ENCODE data around the gene SLC46A1.

Gene SLC46A1

GRCh38 chr17:28427371-28427770 is 21.4 kb upstream of the SLC46A1 start:
- no peak overlapping the region for H2BK120ac ChIP-seq (ENCODE audit: low read depth, low read length)
- H3K9me3 ChIP-seq (replicated peaks in 1 of 2; ENCODE audit: control insufficient read depth in 2 of 2, insufficient read depth in 1 of 2, low read depth in 1 of 2, low read length in 2 of 2), result no peaks in the 10 kb centered on the region
- no peak overlapping the region for H3K18ac ChIP-seq (ENCODE audit: low read length)
- no peak overlapping the region for H3K9ac ChIP-seq (ENCODE audit: low read depth, low read length, poor library complexity)
- DNase-seq (ENCODE audit: low spot score), result no peak
- H2AK5ac ChIP-seq (ENCODE audit: low read depth, low read length), result no peak overlapping the region
- H2AFZ ChIP-seq (ENCODE audit: low read length), result no peak overlapping the region
- H3K36me3 ChIP-seq (replicated peaks in 1 of 2; ENCODE audit: control insufficient read depth in 2 of 2, insufficient read depth in 2 of 2, low read length in 2 of 2), result no peaks in the 10 kb centered on the region
- H2BK15ac ChIP-seq (ENCODE audit: low read length), result no peak overlapping the region
- H3K27ac ChIP-seq (replicated peaks; ENCODE audit: low read length), result no peak overlapping the region
- no peak overlapping the region for H2BK5ac ChIP-seq (ENCODE audit: low read length)
- no peak overlapping the region for H3K14ac ChIP-seq (ENCODE audit: low read length)
- H3K4me3 ChIP-seq (ENCODE audit: low read length in 2 of 2), result no peak overlapping the region
- no peak overlapping the region for H4K8ac ChIP-seq (ENCODE audit: low read depth, low read length)
- peaks cover 0 to 11% (median 0%) of the 10 kb centered on the region in 3 experiments for H3K27me3 ChIP-seq (ENCODE audit: control insufficient read depth in 3 of 3, insufficient read depth in 3 of 3, low read depth in 1 of 3, low read length in 3 of 3)
- no peak overlapping the region for H4K91ac ChIP-seq (ENCODE audit: low read depth, low read length, poor library complexity)
- no CpG with 5 or more reads among the region's 5 CpGs for WGBS, 2 donors (ENCODE audit: extremely low coverage in 2 of 2, insufficient read length in 2 of 2, insufficient replicate concordance in 1 of 2)
- no peak overlapping the region for H3K4ac ChIP-seq (ENCODE audit: low read length)
- peaks cover 5 to 6% of the 10 kb centered on the region in 2 donors for H3K4me1 ChIP-seq (ENCODE audit: control insufficient read depth in 2 of 2, insufficient read depth in 1 of 2, low read depth in 1 of 2, low read length in 2 of 2)
- no peak overlapping the region for H3K23ac ChIP-seq (ENCODE audit: low read depth, low read length, poor library complexity)
- H2BK12ac ChIP-seq (ENCODE audit: low read length), result no peak overlapping the region
- no peak overlapping the region for H3K4me2 ChIP-seq (ENCODE audit: insufficient read depth, low read length, poor library complexity, severe bottlenecking)
- no peaks in the 10 kb centered on the region for H3K79me1 ChIP-seq (ENCODE audit: low read depth, low read length)

- H3K14ac ChIP-seq (ENCODE audit: low read length), result no peak overlapping the region
- H2BK5ac ChIP-seq (ENCODE audit: low read length), result no peak overlapping the region
- peak overlapping the region; percentile 54 for H2AK5ac ChIP-seq (ENCODE audit: low read depth, low read length)
- H2BK15ac ChIP-seq (ENCODE audit: low read length), result no peak overlapping the region
- H3K36me3 ChIP-seq (replicated peaks in 1 of 2; ENCODE audit: control insufficient read depth in 2 of 2, insufficient read depth in 2 of 2, low read length in 2 of 2), result no peaks in the 10 kb centered on the region
- DNase-seq (ENCODE audit: low spot score), result no peak
- peaks cover 0 to 11% (median 0%) of the 10 kb centered on the region in 3 experiments for H3K27me3 ChIP-seq (ENCODE audit: control insufficient read depth in 3 of 3, insufficient read depth in 3 of 3, low read depth in 1 of 3, low read length in 3 of 3)
- H2AFZ ChIP-seq (ENCODE audit: low read length), result no peak overlapping the region
- H3K27ac ChIP-seq (replicated peaks; ENCODE audit: low read length), result no peak overlapping the region
- H4K8ac ChIP-seq (ENCODE audit: low read depth, low read length), result no peak overlapping the region
- H3K18ac ChIP-seq (ENCODE audit: low read length), result no peak overlapping the region
- H3K4me2 ChIP-seq (ENCODE audit: insufficient read depth, low read length, poor library complexity, severe bottlenecking), result no peak overlapping the region
- no peak overlapping the region for H2BK12ac ChIP-seq (ENCODE audit: low read length)
- H3K4me3 ChIP-seq (ENCODE audit: low read length in 2 of 2), result no peak overlapping the region
- H3K4me1 ChIP-seq (ENCODE audit: control insufficient read depth in 2 of 2, insufficient read depth in 1 of 2, low read depth in 1 of 2, low read length in 2 of 2), result peaks cover 5 to 6% of the 10 kb centered on the region in 2 donors
- no peak overlapping the region for H3K9ac ChIP-seq (ENCODE audit: low read depth, low read length, poor library complexity)
- H3K4ac ChIP-seq (ENCODE audit: low read length), result no peak overlapping the region
- no CpG with 5 or more reads among the region's 9 CpGs for WGBS, 2 donors (ENCODE audit: extremely low coverage in 2 of 2, insufficient read length in 2 of 2, insufficient replicate concordance in 1 of 2)
- H3K23ac ChIP-seq (ENCODE audit: low read depth, low read length, poor library complexity), result no peak overlapping the region
- H2BK120ac ChIP-seq (ENCODE audit: low read depth, low read length), result no peak overlapping the region
- H3K9me3 ChIP-seq (replicated peaks in 1 of 2; ENCODE audit: control insufficient read depth in 2 of 2, insufficient read depth in 1 of 2, low read depth in 1 of 2, low read length in 2 of 2), result no peaks in the 10 kb centered on the region
- no peak overlapping the region for H4K91ac ChIP-seq (ENCODE audit: low read depth, low read length, poor library complexity)
- no peaks in the 10 kb centered on the region for H3K79me1 ChIP-seq (ENCODE audit: low read depth, low read length)
Measured at GRCh38 chr17:28426081-28426519, 20.1 kb upstream of the SLC46A1 start.

DNA sequence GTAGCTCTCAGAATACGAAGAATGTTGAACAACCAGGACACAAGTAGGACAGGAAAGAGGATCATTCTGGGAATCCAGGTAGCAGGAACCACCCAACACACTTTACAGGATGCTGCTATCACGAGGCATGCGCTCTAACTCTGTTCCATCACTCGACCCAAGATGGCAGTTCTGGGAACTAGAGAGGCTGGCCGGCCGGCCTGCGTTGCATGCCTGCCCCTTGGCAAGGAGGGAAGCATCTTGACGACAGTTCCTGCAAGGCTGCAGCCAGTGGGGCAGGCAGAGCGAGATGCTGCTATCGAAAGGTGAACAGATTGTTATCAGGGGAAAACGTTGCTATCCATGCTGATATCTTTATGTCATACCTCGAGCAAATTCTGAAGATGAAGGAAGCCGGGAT is 19.2 kb upstream of the SLC46A1 start:
- Histone ChIP-seq H3K27ac (replicated peaks; ENCODE audit: low read length) (no peak overlapping the region), H3K18ac (ENCODE audit: low read length) (no peak overlapping the region), H3K23ac (ENCODE audit: low read depth, low read length, poor library complexity) (no peak overlapping the region), H2BK5ac (ENCODE audit: low read length) (no peak overlapping the region), H3K14ac (ENCODE audit: low read length) (no peak overlapping the region), H3K27me3 (ENCODE audit: control insufficient read depth in 3 of 3, insufficient read depth in 3 of 3, low read depth in 1 of 3, low read length in 3 of 3) (peaks cover 0 to 14% (median 0%) of the 10 kb centered on the region in 3 experiments), H2AK5ac (ENCODE audit: low read depth, low read length) (no peak overlapping the region), H3K4me2 (ENCODE audit: insufficient read depth, low read length, poor library complexity, severe bottlenecking) (no peak overlapping the region), H2AFZ (ENCODE audit: low read length) (no peak overlapping the region), H4K8ac (ENCODE audit: low read depth, low read length) (no peak overlapping the region), H3K4me3 (ENCODE audit: low read length in 2 of 2) (no peak overlapping the region), H3K9me3 (replicated peaks in 1 of 2; ENCODE audit: control insufficient read depth in 2 of 2, insufficient read depth in 1 of 2, low read depth in 1 of 2, low read length in 2 of 2) (no peaks in the 10 kb centered on the region), H3K36me3 (replicated peaks in 1 of 2; ENCODE audit: control insufficient read depth in 2 of 2, insufficient read depth in 2 of 2, low read length in 2 of 2) (no peaks in the 10 kb centered on the region), H2BK12ac (ENCODE audit: low read length) (no peak overlapping the region), H3K9ac (ENCODE audit: low read depth, low read length, poor library complexity) (no peak overlapping the region), H3K4me1 (ENCODE audit: control insufficient read depth in 2 of 2, insufficient read depth in 1 of 2, low read depth in 1 of 2, low read length in 2 of 2) (peaks cover 5 to 6% of the 10 kb centered on the region in 2 donors), H2BK120ac (ENCODE audit: low read depth, low read length) (no peak overlapping the region), H3K79me1 (ENCODE audit: low read depth, low read length) (no peaks in the 10 kb centered on the region), H4K91ac (ENCODE audit: low read depth, low read length, poor library complexity) (no peak overlapping the region), H2BK15ac (ENCODE audit: low read length) (no peak overlapping the region), H3K4ac (ENCODE audit: low read length) (no peak overlapping the region)
- DNase-seq (ENCODE audit: low spot score), result no peak
- no CpG with 5 or more reads among the region's 13 CpGs for WGBS, 2 donors (ENCODE audit: extremely low coverage in 2 of 2, insufficient read length in 2 of 2, insufficient replicate concordance in 1 of 2)

- no CpG with 5 or more reads among the region's 7 CpGs for WGBS, 2 donors (ENCODE audit: extremely low coverage in 2 of 2, insufficient read length in 2 of 2, insufficient replicate concordance in 1 of 2)
- Histone ChIP-seq H3K18ac (ENCODE audit: low read length) (no peak overlapping the region), H3K27me3 (ENCODE audit: control insufficient read depth in 3 of 3, insufficient read depth in 3 of 3, low read depth in 1 of 3, low read length in 3 of 3) (peaks cover 0 to 14% (median 0%) of the 10 kb centered on the region in 3 experiments), H2BK5ac (ENCODE audit: low read length) (no peak overlapping the region), H4K8ac (ENCODE audit: low read depth, low read length) (no peak overlapping the region), H2AFZ (ENCODE audit: low read length) (no peak overlapping the region), H3K79me1 (ENCODE audit: low read depth, low read length) (no peaks in the 10 kb centered on the region), H2BK15ac (ENCODE audit: low read length) (no peak overlapping the region), H4K91ac (ENCODE audit: low read depth, low read length, poor library complexity) (no peak overlapping the region), H2BK12ac (ENCODE audit: low read length) (no peak overlapping the region), H3K4ac (ENCODE audit: low read length) (no peak overlapping the region), H3K9me3 (replicated peaks in 1 of 2; ENCODE audit: control insufficient read depth in 2 of 2, insufficient read depth in 1 of 2, low read depth in 1 of 2, low read length in 2 of 2) (no peaks in the 10 kb centered on the region), H3K4me1 (ENCODE audit: control insufficient read depth in 2 of 2, insufficient read depth in 1 of 2, low read depth in 1 of 2, low read length in 2 of 2) (peaks cover 5 to 6% of the 10 kb centered on the region in 2 donors), H3K4me3 (ENCODE audit: low read length in 2 of 2) (no peak overlapping the region), H3K36me3 (replicated peaks in 1 of 2; ENCODE audit: control insufficient read depth in 2 of 2, insufficient read depth in 2 of 2, low read length in 2 of 2) (no peaks in the 10 kb centered on the region), H3K27ac (replicated peaks; ENCODE audit: low read length) (no peak overlapping the region), H3K23ac (ENCODE audit: low read depth, low read length, poor library complexity) (no peak overlapping the region), H3K9ac (ENCODE audit: low read depth, low read length, poor library complexity) (no peak overlapping the region), H2BK120ac (ENCODE audit: low read depth, low read length) (no peak overlapping the region), H2AK5ac (ENCODE audit: low read depth, low read length) (no peak overlapping the region), H3K4me2 (ENCODE audit: insufficient read depth, low read length, poor library complexity, severe bottlenecking) (no peak overlapping the region), H3K14ac (ENCODE audit: low read length) (no peak overlapping the region)
- no peak for DNase-seq (ENCODE audit: low spot score)
Measured at GRCh38 chr17:28421787-28422305, 15.8 kb upstream of the SLC46A1 start.

All from neuronal stem cell (in vitro differentiated cells).